Neural cell (in vitro differentiated cells): ENCODE measurements around the gene CARD16. TPM values are rescaled to one million over a fixed set of nuclear protein-coding genes. Genes with fewer than 3 reads are reported as not detected.

ENCODE experiments used
- H2AFZ ChIP-seq: fragments of 200-600, 300-800 bp; sonication (generic), shearing (Covaris generic); 2 replicates; pipeline ENCODE4 v1.6.0; 2014; ENCODE audit warnings: low read depth, mild to moderate bottlenecking, antibody characterized with exemption, low read length, moderate library complexity
- H3F3A ChIP-seq: fragments of 200-600 bp; shearing (Covaris generic); 2 replicates; pipeline ENCODE4 v1.6.1; 2016; ENCODE audit warnings: mild to moderate bottlenecking, moderate library complexity, mixed read lengths, antibody characterized with exemption, low read length; ENCODE audit not compliant: insufficient read depth, poor library complexity, severe bottlenecking
- H3K27ac ChIP-seq: fragments of 200-600, 300-800 bp; sonication (generic), shearing (Covaris generic); 2 replicates; pipeline ENCODE4 v1.5.1; 2014; ENCODE audit warnings: mild to moderate bottlenecking, low read length, moderate library complexity
- H3K27me3 ChIP-seq: fragments of 300-800, 200-600 bp; sonication (generic), shearing (Covaris generic); 2 replicates; pipeline ENCODE4 v1.6.0; 2014; ENCODE audit warnings: mild to moderate bottlenecking, low read depth, low read length, moderate library complexity; ENCODE audit not compliant: insufficient read depth
- H3K36me3 ChIP-seq: fragments of 300-800, 200-600 bp; sonication (generic), shearing (Covaris generic); 2 replicates; pipeline ENCODE4 v1.5.1; 2014; ENCODE audit warnings: mild to moderate bottlenecking, antibody characterized with exemption, low read length, moderate library complexity; ENCODE audit not compliant: insufficient read depth
- H3K4me2 ChIP-seq: fragments of 300-800, 200-600 bp; sonication (generic), shearing (Covaris generic); 2 replicates; pipeline ENCODE4 v1.6.0; 2014; ENCODE audit warnings: mild to moderate bottlenecking, low read length
- H3K4me3 ChIP-seq: fragments of 300-800, 200-600 bp; sonication (generic), shearing (Covaris generic); 2 replicates; pipeline ENCODE4 v1.5.1; 2014; ENCODE audit warnings: mild to moderate bottlenecking, low read length, moderate library complexity
- H3K79me2 ChIP-seq: fragments of 200-600 bp; shearing (Covaris generic); replicated peaks from 2 replicates; pipeline ENCODE4 v1.6.0; 2014; ENCODE audit warnings: mild to moderate bottlenecking, low read length, moderate library complexity; ENCODE audit not compliant: insufficient read depth
- H3K9ac ChIP-seq: fragments of 300-800, 200-600 bp; sonication (generic), shearing (Covaris generic); 2 replicates; pipeline ENCODE4 v1.6.1; 2016; ENCODE audit warnings: mild to moderate bottlenecking, low read length, mixed read lengths
- H3K9me2 ChIP-seq: fragments of 200-600 bp; shearing (Covaris generic); 2 replicates; pipeline ENCODE4 v1.6.1; 2016; ENCODE audit warnings: mild to moderate bottlenecking, low read length, mixed read lengths; ENCODE audit not compliant: insufficient read depth
- H3K9me3 ChIP-seq: fragments of 200-600, 300-800 bp; sonication (generic), shearing (Covaris generic); 2 replicates; pipeline ENCODE4 v1.6.1; 2016; ENCODE audit warnings: mild to moderate bottlenecking, mixed run types, low read length, moderate library complexity, mixed read lengths
- H4K20me1 ChIP-seq: fragments of 200-600 bp; shearing (Covaris generic); 2 replicates; pipeline ENCODE4 v1.6.1; 2016; ENCODE audit warnings: mild to moderate bottlenecking, mixed run types; ENCODE audit not compliant: insufficient read depth
- CTCF ChIP-seq: fragments of 450-650 bp; IDR thresholded peaks from 2 replicates; pipeline ENCODE4 v1.5.1; 2014; ENCODE audit warnings: antibody characterized with exemption, mild to moderate bottlenecking, moderate library complexity; ENCODE audit not compliant: poor library complexity, severe bottlenecking
- EP300 ChIP-seq: fragments of 450-650 bp; conservative IDR thresholded peaks from 2 replicates; pipeline ENCODE4 v1.6.1; 2014; ENCODE audit warnings: antibody characterized with exemption, mild to moderate bottlenecking, moderate library complexity; ENCODE audit not compliant: poor library complexity, severe bottlenecking
- EZH2 ChIP-seq: fragments of 200-600, 300-800 bp; shearing (Covaris generic), sonication (generic); IDR thresholded peaks from 2 replicates; pipeline ENCODE4 v1.6.1; 2014; ENCODE audit warnings: antibody characterized with exemption, low read length, borderline replicate concordance, mild to moderate bottlenecking; ENCODE audit not compliant: insufficient read depth, poor library complexity, severe bottlenecking
- MXI1 ChIP-seq: fragments of 450-650 bp; conservative IDR thresholded peaks from 2 replicates; pipeline ENCODE4 v1.6.1; 2014; ENCODE audit warnings: antibody characterized with exemption, mild to moderate bottlenecking; ENCODE audit not compliant: poor library complexity, severe bottlenecking
- POLR2AphosphoS5 ChIP-seq: IDR thresholded peaks from 2 replicates; pipeline ENCODE4 v1.6.1; 2012
- RAD21 ChIP-seq: fragments of 450-650 bp; conservative IDR thresholded peaks from 2 replicates; pipeline ENCODE4 v1.6.1; 2014; ENCODE audit warnings: antibody characterized with exemption, mild to moderate bottlenecking, moderate library complexity
- REST ChIP-seq: IDR thresholded peaks from 2 replicates; pipeline ENCODE4 v1.6.1; 2012; ENCODE audit warnings: borderline replicate concordance
- SMC3 ChIP-seq: fragments of 450-650 bp; conservative IDR thresholded peaks from 2 replicates; pipeline ENCODE4 v1.6.1; 2014; ENCODE audit warnings: antibody characterized with exemption, mild to moderate bottlenecking, moderate library complexity; ENCODE audit not compliant: poor library complexity
- TAF1 ChIP-seq: IDR thresholded peaks from 2 replicates; pipeline ENCODE4 v1.6.1; 2012; ENCODE audit warnings: low read depth
- polyA plus RNA-seq: library from polyadenylated mRNA; depleted of rRNA; stranded (reverse); fragments of >200 nt; gene quantifications from 2 replicates; pipeline ENCODE4 v1.2.3, GENCODE V29; 2014

Gene CARD16
- polyA plus RNA-seq, 1 donor from 2014 or later = not detected

- Histone ChIP-seq H3F3A (no peaks in the 10 kb centered on the region), H3K9me2 (no peaks in the 10 kb centered on the region), H3K36me3 (no peaks in the 10 kb centered on the region), H3K9ac (no peak overlapping the region), H3K27me3 (no peaks in the 10 kb centered on the region), H3K27ac (no peak overlapping the region), H4K20me1 (no peaks in the 10 kb centered on the region), H3K79me2 (no peaks in the 10 kb centered on the region), H3K4me3 (no peak overlapping the region), H2AFZ (no peak overlapping the region), H3K9me3 (no peaks in the 10 kb centered on the region), H3K4me2 (no peak overlapping the region)
- TF ChIP-seq CTCF (no peak), RAD21 (no peak), TAF1 (no peak), MXI1 (no peak), EZH2 (no peak), REST (no peak), SMC3 (no peak), EP300 (no peak), POLR2AphosphoS5 (no peak)
Measured at GRCh38 chr11:105004021-105004420, 41.1 kb downstream of the CARD16 start.

- Histone ChIP-seq H3K4me3 (no peak overlapping the region), H3K9me2 (no peaks in the 10 kb centered on the region), H3K27ac (no peak overlapping the region), H3K36me3 (no peaks in the 10 kb centered on the region), H3K9ac (no peak overlapping the region), H3F3A (no peaks in the 10 kb centered on the region), H3K27me3 (no peaks in the 10 kb centered on the region), H4K20me1 (no peaks in the 10 kb centered on the region), H3K4me2 (no peak overlapping the region), H3K9me3 (no peaks in the 10 kb centered on the region), H2AFZ (no peak overlapping the region), H3K79me2 (no peaks in the 10 kb centered on the region)
- TF ChIP-seq EP300 (no peak), REST (no peak), EZH2 (no peak), CTCF (no peak), TAF1 (no peak), MXI1 (no peak), POLR2AphosphoS5 (no peak), SMC3 (no peak), RAD21 (no peak)
Measured at GRCh38 chr11:105003151-105003550, 42.0 kb downstream of the CARD16 start.
